Hippocampal formation (tissue), 2 donors: ENCODE data around the gene CCNA2.

ENCODE experiments used
- DNase-seq, 2 donors: peaks; one replicate each; lab custom pipeline; 2025; lab: John Stamatoyannopoulos, UW

CCNA2 gene

GRCh38 chr4:121773883-121774282, 49.8 kb downstream of the CCNA2 start:
- DNase-seq = no peak

- no peak for DNase-seq
Observed at GRCh38 chr4:121771869-121772268, 51.8 kb downstream of the CCNA2 start.

- no peak for DNase-seq
Observed at GRCh38 chr4:121769341-121769740, 54.3 kb downstream of the CCNA2 start.

GRCh38 chr4:121767166-121767565, 56.5 kb downstream of the CCNA2 start:
- no peak for DNase-seq
